Right forelimb (tissue), 1 donor: ENCODE measurements around the gene DENND1A.

Experiments
- DNase-seq: peaks from one replicate; pipeline ENCODE4 v3.0.0-alpha.2; 2018

Gene DENND1A

DNA sequence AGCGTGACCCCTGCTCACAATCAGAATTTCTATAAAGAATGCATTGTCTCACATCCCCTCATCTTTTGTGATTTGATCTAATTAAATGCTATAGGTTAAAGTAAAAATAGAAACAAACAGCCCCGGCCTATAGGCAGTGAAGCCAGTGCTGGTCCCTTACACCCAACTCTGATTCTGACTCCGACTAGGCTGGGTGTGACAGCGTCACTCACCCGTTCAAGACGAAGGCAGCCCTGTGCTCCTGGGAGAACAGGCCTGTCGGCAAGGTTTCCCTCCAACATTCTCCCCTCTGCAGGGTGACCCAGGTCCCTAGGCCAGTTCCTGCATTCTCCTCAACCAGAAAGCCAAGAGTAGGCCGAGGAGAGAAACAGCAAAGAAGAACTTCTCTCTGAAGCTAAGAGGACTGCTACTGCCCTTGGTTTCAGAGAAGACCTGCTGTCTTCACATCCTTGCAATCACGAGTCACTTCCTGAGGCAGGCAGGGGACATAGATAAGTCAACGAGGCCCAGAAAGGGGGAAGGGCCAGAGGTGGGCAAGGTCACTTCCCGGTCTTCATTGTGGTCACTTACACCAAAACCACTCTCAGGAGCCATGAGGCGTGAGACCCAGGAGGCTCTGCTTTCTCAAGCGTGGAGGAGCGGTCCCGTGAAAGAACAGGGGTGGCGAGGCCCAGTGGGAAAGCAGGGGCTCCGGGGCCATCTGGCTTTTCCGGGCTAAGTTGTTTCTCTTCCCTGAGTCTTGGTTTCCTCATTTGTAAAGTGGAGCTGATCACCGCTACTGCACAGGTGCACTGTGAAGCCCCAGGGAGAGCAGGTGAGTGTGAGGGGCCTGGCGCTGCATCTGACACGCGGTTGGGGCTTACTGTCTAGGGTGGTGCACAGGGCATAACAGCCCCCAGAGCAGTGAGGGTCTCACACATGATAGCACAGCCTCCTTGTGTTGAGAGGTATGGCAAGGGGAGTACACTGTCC is 373.2 kb downstream of the DENND1A start:
- no peak for DNase-seq

DNA sequence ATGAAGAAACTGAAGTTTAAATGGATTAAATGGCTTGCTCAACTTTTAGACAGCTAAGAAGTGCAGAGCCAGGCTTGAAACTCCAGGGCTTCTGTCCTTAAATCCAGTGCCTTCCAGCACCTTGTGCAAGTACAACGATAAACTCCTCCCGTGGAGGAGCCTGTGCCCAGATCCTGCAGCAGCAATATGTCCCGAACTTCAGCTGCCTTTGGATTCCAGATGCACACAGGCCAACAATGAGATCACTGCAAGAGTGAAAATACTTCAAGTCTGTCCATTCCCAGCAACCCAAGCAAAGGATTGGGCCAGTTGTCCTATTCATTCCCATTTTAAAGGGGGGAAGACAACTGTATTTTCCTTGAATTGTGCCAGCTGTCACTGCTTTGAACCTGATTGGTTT is 374.3 kb downstream of the DENND1A start:
- DNase-seq, result no peak

DNA sequence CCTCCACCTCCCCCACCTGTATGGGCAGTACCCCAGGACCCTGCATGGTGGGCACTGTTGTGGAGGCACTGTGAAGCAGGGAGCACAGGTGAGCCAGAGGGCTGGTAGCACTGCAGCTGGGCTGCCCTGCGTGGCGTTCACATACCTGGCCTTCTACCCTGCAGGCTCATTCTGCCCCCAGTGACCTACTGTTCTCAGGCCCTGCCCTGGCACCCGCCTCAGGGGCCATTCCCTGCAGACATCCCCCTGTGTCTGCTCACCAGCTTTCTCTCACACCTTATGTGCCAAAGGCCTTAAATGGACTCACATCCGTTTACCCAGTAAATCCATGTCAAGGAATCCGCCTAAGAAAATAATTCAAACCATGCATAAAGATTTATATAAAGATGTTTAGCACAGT is 377.4 kb downstream of the DENND1A start:
- no peak for DNase-seq

DNA sequence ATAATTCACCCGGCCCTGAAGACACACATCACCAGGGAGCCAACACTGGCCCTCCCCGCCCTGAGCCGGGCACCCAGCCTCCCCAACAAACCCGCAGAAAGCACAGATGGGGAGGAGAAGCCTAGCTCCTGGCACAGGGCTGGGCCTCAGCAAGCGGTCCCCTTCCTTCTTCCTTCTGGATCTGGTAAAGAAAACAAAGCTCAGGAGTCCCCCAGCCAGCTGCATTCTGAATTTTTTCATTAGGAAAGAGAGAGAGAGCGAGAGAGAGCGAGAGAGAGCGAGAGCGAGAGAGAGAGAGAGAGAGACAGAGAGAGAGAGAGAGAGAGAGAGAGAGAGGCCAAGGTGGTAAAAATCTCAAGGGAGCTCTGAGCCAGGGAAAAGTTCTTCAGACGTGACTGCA is 378.2 kb downstream of the DENND1A start:
- no peak for DNase-seq

DNA sequence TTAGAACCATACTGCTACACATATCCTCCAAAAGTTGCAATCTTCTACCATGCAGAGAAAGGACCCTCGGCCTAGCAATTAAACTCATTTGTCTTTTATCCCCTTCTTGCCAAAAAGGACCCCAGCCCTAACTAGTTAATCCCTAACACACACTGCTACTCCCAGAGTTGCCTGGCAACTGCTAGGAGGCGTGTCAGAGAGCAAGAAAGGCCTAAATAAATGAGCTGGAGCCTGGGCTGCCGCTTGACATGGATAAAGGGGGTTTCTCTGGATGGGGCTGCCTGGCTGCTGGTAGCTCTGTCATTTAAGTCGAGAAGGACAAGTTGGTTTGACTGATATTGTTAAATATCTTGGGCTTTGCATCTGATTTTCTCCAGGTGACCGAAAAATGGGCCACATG is 379.1 kb downstream of the DENND1A start:
- no peak for DNase-seq

DNA sequence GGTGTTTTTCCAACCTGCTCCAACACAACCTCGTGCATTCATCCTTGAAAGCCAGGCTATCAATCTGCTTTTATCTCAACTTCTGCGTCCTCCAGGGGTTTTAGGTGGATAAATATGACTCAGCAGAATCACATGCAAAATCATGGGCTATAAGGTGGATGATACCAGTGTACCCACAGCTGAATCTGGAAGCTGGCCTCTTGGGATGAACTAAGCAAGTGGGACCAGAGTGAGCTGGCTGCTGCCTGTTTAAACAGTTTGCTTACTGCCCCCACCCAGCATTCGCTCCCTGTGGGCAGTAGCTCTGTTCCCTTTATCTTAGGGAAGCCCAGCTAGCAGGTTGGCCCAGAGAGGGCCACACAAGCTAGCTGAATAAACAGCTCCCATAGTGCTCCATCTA is 379.9 kb downstream of the DENND1A start:
- no peak for DNase-seq

DNA sequence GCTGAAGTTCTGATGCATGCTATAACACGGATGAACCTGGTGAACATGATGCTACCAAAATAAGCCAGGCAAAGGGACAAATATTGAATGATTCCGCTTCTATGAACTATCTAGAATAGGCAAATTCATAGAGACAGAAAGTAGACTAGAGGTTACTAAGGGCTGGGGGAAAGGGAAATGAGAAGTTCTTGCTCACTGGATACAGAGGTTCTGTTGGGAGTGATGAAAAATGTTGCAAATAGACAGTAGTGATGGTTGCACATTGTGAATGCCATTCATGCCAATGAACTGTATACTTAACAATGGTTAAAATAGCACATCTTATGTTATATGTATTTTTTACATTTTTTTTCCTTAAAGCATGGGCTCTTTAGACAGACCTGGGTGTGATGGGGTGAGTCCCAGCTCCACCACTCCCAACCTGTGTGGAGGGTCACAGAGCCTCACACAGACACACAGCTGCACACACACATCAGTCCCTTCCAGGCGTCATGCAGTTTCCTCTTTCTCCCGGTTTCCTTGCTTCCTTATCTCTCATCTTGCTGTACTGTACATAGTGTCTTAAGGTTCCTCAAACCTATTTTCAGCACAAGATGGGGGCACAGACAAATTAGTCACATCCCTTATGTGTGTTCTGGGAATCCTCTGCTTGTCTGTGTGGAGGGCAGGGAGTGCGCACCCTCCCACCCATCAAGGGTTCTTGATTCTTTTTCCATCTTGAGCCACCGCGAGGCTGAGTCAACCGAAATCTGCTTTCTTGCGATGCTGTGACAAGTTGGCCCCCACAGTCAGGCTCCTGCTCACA is 381.0 kb downstream of the DENND1A start:
- no peak for DNase-seq

DNA sequence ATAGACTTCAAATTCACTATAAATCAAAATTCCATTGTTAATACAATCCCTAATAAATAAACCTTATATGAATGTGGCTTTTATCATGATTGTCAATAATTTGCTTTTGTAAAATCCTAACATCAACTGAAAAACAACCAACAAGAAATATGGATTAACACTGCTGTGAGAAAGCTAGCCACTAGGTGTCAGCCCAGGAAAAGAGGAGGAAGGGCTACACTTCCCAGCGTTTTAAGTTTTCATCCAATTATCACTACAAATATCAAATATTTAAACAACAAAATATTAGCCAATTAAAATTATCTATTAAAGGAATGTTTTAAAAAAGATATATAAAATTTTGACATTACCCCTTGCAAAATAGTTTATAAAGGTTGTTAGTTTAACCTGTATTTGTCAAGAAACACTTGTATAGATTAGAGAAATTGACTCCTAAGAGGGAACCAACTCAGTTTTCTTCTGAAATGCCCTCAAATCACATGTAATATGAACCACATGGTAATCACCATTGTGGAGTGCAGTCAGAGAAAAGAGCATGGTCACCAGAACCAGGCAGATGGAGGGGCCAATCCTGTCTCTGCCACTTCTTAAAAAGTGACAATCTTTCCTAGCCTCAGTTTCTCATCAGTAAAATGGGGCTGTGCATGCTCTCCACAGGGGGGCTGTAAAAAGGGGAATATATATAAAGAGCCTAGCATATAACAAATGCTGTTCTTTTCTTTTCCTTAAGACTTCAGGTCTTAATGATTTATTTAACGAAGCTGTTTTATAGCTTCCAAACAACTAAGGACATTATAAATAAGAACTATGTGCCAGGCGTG is 385.7 kb downstream of the DENND1A start:
- no peak for DNase-seq

DNA sequence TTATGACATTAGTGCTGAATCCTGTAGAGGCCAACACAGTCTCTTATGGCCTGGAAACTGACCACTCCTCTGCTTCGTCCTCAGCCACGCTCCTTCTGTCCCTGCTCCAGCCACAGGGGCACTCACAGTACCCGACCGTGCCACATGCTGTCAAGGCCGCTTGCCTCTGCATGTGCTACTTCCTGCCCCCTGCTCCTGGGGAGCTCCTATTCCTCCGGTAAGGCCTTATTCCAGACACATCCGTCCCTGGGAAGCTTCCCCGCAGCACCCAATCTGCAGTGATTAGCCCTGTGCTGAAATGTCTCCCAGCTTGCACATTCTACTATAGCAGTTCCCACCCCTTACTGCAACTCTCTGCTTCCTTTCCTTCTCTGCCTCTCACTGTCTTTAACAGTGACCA is 386.4 kb downstream of the DENND1A start:
- no peak for DNase-seq

DNA sequence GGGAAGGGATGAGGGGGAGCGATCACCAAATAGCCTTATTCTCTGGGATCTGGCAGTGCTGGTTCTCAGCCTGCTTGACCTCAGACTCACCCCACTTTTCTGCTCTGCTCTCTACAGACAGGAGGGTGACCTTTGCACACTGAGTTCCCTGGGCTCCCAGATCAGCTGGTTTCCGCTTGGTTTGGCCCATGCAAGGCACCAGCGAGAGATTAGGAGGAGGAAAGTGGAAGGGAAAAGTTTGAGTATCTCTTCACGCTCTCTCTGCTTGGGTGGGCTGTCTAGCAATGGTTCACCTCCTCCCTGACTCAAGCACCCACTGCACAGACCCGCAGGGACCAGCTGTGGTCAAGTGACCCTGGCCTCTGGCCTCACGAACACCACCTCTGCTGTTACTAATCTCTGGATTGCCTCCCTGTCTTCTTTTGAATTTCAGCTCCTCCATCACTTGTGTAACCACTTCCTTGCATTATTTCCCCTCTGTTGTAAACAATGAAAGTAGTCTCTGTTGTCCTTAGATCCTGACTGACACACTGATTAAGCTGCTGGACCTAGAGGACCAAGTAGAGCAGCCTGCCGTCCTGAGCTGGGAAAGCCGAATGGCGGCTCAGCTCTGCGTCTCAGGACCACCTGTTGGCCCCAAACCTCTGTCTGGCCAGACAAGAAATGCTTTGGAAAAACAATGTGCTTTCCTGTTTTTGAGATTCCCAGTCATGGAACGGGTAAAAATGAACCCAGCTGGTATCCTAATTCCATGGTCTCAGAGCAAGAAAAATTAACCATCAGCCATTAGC is 387.3 kb downstream of the DENND1A start:
- no peak for DNase-seq

DNA sequence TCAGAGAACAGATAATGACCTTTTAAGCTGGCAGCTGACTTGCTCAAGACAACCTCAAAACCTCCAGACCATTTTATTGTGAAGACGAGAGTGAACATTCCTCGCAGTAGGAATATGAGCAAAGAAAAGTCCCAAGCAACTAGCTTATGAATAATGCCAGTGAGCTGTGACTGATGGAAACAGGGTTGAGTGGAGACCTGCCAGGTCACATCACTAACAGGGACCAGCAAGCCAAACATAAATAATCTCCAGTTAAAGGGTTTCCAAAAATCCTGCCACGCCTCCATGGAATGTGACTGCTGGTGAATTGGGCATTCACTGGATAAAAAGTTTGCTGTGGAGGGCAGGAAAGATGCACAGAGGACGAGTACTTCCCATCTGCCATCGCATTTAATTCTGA is 388.5 kb downstream of the DENND1A start:
- no peak for DNase-seq

DNA sequence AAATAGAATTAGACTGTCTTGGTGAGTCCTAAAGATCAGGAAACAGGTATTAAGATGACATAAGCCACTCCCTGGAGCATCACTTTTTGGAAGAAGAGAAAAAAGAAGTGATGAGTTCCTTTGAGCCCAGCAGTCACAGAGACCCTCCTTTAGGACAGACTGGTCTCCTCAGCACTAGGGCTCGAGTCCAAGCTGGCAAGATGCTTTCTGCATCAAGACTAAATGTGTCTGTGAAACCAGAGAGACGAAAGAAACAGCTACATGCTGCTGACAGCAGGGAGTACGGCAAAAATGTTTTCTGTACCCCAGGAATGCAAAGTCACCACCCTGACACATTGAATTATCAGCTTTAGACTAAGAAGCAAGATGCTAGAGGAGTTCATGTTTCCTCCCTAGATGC is 389.5 kb downstream of the DENND1A start:
- no peak for DNase-seq

DNA sequence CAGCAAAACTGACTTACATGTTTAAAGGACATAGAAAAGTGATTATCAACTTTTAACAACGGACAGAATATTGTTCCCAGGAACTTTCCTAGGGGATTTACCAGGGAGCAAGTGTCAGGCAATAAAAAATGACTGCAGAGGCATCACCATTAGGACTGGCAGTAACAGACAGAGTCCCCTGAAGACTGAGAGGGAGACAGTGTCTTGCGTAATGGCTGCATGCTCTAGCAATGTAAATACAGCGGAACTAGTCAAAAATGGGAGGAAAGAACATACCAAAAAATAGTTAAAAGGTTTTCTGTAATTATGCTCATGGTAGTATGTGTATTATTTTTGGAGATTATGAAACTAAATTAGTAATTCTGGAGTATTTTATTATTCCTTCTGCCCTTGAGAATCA is 392.1 kb downstream of the DENND1A start:
- no peak for DNase-seq

DNA sequence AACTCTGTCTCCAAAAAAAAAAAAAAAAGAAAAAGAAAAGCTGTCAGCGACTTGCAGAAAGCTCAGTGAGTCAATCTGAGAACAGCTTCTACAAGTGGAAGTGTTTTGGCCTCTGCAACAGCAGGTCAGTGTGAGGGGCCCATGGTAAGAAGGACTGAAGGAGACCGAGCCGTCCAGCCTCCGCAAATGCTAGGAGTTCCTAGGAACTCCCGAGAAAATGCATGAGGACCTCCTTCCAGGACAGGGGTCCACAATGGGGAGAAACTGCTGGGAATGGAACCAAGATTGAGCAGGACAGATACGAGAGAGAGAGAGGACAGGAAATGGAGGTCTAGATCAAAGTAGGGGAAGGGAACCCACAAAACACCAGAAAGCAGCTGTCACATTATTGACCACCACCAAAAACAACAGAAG is 393.5 kb downstream of the DENND1A start:
- DNase-seq, result no peak

DNA sequence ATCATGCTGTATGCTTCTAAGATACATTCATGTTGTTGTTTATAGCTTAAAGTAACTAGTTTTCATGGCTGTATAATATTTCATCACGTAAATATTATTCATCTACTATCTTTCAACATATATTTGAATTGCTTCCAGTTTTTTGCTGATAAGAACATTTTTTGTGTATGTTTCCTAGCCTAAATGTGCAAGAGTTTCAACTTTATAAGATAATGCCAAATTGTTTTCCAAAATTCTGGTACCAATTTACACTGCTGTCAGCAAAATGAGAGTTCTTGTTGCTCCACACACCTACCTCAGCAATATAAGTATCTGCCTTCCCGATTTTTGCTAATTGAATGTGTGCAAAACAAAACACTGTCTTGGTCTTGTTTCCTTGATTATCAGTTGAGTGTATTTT is 395.6 kb downstream of the DENND1A start:
- no peak for DNase-seq

DNA sequence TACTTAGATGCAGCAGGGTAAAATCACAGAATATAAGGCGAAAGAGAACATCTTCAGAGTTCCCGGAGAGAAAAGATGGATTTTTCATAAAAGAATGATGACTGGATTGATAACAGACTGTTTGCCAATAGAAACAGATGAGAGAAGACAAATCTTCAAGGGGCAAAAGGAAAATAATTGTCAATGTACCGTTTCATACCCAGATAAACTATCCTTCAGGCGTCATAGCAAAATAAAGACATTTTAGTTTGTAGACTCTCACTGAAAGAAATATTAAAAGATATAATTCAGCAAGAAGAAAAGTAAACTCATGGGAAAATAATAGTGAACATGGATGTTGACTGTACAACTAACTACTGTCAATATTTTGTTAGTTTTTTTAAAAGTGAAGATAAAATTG is 399.7 kb downstream of the DENND1A start:
- DNase-seq, result no peak

DNA sequence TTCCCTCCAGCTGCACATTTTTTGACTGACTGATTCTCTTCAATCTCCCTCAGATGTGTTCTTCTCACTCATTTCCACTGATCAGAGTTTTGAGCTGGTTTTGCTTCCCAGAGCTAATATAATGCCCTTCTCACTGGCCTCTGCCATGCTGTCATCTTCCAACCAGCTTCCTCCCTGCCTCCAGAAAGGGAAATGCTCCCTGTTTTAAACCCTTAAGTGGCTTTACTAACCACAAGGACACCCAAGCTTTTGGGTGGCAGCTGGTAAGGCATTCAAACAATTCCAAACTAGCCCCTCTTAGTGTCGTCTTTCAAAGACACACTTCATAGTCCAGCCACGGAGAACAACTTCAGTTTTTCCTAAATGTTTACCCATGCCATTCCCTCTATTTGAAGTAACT is 401.4 kb downstream of the DENND1A start:
- no peak for DNase-seq

DNA sequence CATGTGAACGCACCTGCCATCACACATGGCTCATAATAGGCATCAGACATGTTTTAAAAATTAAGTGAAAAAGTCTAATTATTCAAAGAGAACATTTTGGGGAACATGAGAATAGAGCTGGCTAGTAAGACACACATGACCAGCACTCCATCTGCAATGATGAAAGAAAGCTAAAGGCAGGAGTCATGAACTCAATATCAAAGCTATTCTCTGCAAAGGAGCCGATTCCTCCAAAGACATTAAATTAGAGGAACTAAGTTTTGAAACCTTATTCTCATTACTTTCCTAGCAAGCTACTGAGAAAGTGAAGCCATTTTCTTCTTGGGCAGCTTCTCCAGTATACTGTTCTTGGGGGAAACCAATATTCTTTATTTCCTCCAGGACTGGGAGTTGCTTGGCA is 401.9 kb downstream of the DENND1A start:
- no peak for DNase-seq

DNA sequence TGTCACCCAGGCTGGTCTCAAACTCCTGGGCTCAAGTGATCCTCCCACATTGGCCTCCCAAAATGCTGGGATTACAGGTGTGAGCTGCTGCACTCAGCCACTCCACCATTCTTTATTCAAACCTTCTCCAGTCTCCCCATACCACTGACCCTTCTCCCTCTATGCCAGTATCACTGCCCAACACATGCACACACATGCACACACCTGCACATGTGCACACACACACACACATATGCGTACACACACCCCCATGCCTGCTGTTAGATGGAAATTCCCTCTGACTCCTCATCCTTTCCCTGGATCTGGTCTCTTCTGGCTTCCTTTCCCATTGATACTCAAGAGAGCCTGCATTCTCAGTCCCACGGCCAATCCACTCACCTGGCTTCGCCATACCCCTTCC is 404.0 kb downstream of the DENND1A start:
- DNase-seq, result no peak

DNA sequence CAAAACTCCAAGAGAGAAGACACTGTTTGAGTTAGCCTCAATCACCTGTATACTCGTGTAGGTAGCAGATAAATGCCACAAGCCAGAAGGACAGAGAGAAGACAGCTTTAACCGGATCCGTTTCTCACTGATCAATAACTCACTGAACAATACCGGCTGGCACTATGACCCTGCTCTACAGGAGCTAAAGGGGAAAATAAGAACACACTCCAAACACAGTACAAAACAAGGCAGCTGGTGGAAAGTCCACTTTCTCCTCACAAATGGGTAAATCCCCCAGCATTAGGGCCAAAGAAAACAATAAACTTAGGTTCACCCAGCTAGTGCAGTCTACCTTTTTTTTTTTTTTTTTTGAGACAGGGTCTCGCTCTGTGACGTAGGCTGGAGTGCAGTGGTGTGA is 404.5 kb downstream of the DENND1A start:
- no peak for DNase-seq

DNA sequence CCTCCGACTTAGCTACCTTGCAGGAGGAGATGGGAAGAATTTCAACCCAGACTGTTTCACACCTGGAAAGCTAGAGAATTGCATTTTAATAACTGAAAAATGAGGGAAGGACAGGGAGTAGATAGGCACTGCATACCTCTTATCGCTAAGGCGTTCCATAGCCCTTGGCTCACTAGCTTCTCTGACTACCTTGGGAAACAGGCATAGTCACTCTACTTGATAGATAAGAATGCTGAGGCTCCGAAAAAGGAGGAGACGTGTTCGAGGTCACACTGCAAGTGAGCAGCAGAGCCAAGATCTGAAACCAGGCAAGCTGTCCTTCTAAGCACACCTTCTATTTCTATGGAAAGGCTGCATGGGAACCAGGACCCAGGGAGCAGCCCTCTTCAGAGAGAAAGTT is 405.1 kb downstream of the DENND1A start:
- DNase-seq, result no peak

DNA sequence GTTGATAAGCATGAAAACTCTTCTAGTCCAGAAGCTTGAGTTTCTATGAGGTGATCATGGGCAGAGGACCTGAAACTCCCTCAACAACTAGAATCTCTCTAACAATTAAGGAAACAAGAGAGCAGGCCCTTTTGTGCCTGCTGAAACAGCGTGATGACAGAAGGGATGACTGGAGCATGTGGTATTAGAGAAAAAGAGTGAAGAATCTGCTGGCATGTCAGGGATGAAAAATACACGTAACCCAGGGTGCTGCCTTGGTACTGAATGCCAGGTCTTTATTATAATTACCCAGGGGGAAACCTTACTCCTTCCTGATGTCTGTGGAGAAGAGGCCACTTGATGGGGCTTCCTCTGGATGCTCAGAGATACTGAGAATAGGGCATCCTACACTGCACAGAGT is 406.1 kb downstream of the DENND1A start:
- DNase-seq, result no peak
